Activated CD8-positive, alpha-beta memory T cell treated with anti-CD3 and anti-CD28 coated beads, Interleukin-2, amount 50 U/mL, for 1 hour (primary cell): ENCODE measurements around the gene UBE3C.

Source experiments
- DNase-seq: peaks from one replicate; pipeline ENCODE4 v3.0.0-alpha.2; 2020; ENCODE audit errors: extremely low read depth

UBE3C gene

GRCh38 chr7:157177333-157177982 lies 38.7 kb downstream of the UBE3C start:
- no peak for DNase-seq

- no peak for DNase-seq
Observed at GRCh38 chr7:157177983-157178381, 39.3 kb downstream of the UBE3C start.

DNA sequence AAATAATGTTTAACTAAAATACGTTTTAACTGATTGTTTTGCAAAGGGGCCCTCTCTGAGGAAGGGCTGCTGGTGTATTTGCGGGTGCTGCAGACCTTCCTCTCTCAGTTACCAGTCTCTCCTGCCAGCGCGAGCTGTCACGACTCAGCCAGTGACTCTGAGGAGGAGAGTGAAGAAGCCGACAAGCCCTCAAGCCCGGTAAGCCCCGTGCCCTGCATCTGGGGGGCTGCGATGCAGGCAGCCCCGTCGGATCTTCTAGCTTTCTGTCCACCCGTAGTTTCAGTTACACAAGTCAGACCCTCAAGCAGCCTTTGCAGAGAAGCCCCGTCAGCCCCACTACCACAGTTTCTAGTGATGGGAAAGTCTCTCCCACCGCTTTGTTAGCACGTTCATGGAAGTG lies 45.1 kb downstream of the UBE3C start:
- no peak for DNase-seq

DNA sequence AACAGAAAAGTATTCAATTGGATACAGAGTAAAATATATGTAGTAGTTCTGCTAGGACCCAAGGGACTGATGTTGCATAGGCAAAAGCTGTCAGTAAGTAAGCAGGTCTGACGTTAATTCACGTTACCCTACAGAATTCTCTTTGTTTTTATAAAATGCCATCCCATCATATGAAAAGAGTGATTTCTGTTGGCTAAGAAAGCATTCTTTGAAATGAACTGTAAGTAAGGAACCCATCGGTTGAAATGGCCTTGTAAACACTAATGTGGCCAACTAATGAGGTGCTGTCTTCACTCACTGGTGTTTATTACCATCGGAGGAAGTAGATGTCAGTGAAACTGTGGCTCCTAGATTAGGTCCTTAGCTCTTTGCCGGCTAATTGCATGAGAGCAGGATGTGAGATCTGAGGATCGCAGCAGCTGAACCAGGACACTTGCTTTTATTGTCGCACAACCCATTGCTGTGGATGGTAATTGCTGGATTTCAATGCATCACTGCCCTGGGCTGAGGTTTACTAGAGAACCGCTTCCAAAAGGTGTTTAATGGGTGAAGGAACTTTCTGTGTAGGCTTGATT lies 49.5 kb downstream of the UBE3C start:
- DNase-seq, result no peak

- no peak for DNase-seq
Observed at GRCh38 chr7:157189405-157189804, 50.7 kb downstream of the UBE3C start.

DNA sequence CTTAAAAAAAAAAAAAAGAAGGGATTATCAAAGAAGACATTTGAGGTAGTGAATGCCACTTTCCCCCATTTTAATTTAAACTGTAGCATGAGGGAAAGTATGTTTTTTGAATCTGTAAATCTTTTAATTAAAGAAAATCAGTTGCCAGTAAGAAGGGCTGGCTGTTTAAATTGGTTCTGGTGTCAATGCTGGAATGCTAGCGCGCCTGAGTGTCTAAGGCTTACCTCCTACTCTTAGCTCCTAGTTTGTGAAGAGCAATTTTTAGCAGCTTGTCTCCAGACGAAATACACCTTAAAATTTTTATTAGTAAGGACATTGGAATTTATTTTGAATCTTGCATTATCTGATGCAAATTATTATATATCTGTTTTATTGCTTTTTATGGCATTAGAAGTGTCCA lies 54.1 kb downstream of the UBE3C start:
- DNase-seq, result no peak

DNA sequence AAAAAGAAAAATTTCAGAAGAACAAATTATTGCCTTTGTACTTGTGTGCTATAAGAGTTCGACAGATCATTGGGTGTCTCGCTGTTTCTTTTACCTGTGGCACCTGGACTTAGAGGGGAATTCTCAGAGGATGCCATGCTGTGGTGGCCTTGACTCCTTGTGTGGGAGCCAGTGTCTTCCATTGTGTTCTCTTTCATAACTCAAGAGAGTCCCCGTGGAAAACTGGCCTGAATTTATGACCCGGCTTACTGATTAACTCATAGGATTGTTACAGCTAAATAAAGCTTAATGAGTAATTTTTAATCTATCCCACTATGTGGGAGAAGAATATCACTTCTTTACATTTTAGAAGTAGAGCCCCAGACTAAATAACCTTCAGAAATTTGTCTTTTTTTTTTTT lies 54.5 kb downstream of the UBE3C start:
- no peak for DNase-seq

- no peak for DNase-seq
Observed at GRCh38 chr7:157194948-157195347, 56.2 kb downstream of the UBE3C start.

GRCh38 chr7:157195868-157196267 lies 57.1 kb downstream of the UBE3C start:
- DNase-seq, result no peak

- DNase-seq, result no peak
Observed at GRCh38 chr7:157204134-157204533, 65.4 kb downstream of the UBE3C start.

- no peak for DNase-seq
Observed at GRCh38 chr7:157205438-157205837, 66.7 kb downstream of the UBE3C start.

- no peak for DNase-seq
Observed at GRCh38 chr7:157208571-157209413, 70.1 kb downstream of the UBE3C start.

GRCh38 chr7:157210682-157211081 lies 72.0 kb downstream of the UBE3C start:
- no peak for DNase-seq

DNA sequence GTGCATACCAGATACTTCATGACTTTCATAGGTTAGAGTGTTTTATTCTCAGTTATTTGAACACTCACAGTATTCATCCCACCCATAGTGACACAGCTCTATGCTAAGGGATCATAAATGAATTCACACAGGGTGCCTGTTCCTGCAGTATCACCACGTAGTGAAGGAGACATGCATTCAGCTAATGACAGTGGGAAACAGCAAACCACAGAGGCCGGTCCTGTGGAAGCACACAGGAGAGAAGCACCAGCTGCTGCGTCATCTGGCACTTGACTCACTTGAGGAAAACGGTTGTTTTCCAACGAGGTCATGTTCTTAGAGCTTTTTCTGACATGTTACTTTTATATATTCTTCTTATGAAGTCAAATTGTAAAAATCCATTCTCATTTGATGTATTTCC lies 73.0 kb downstream of the UBE3C start:
- DNase-seq, result no peak

DNA sequence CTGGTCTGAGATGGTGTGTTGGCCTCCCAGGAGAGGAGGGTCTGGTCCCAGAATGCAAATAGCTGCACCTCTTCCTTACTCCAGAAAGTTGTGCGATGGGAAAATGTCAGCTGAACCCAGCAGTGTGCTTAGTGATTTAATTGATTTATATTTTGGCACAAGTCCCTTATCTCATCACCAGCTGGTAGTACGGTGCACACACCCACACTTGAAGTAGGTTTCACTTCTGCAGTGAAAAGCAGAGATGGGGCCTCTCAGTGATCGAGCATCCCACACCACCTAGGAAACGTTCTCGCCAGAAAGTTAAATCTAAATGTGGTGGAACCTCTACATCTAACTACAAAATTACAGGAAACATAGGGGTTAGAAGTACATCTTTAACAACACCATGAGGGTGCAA lies 80.4 kb downstream of the UBE3C start:
- no peak for DNase-seq

DNA sequence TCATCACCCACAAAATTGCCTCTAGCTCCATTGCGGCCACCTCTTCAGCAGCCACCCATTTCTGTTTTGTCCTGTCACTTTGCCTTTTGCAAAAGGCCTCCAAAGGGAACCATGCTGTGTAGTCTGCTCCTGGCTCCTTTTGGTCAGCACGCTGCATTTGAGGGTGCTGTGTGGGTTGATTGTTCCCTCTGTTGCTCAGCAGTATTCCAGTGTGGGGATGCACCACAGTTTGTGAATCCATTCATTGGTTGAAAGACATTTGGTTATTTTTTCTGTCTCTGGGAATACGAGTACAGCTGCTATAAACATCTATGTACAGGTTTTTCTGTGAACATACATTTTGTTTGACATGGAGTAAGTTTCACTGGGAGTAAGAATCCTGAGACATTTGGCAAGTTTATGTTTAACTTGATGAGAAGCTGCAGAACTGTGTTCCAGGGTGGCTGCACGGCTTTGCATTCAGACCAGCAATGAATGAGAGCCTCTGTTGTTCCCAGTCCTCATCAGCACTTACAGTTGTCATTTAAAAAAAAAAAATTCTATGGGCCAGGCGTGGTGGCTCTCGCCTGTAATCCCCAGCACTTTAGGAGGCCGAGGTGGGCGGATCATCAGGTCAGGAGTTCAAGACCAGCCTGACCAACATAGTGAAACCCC lies 82.3 kb downstream of the UBE3C start:
- DNase-seq, result no peak

GRCh38 chr7:157222687-157223086 lies 84.0 kb downstream of the UBE3C start:
- DNase-seq, result no peak

GRCh38 chr7:157224627-157225026 lies 85.9 kb downstream of the UBE3C start:
- DNase-seq, result no peak

- DNase-seq, result no peak
Observed at GRCh38 chr7:157228864-157229422, 90.2 kb downstream of the UBE3C start.

DNA sequence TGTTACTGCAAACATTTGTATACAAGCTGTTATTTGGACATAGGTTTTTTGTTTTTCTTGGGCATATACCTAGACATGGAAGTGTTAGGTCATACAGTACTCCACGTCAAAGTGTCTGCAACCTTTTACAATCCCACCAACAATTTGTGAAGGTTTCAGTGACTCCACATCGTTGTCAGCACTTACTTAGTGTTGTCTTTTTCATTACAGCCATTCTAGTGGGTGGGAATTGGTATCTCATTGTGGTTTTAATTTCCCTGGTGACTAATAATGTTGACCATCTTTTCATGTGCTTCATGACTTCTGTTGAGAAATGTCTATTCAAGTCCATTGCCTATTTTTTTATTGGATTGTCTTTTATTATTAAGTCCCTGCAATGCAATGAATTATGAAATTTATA lies 95.0 kb downstream of the UBE3C start:
- DNase-seq, result no peak

GRCh38 chr7:157234271-157234670 lies 95.5 kb downstream of the UBE3C start:
- no peak for DNase-seq
